ENCODE measurements around the gene PALLD. TPM values are rescaled to one million over a fixed set of nuclear protein-coding genes. Genes with fewer than 3 reads are reported as not detected.

Gene PALLD
- total RNA-seq, 6 experiments from 2014 or later = 7.7 to 81.6 (median 24.8) TPM

- 53% methylated on average over 10 of the region's 10 CpGs for WGBS (ENCODE audit: insufficient coverage, low coverage, low lambda C conversion rate, missing lambda C conversion rate)
- ATAC-seq = peak in 2 of 4 donors; percentile 41 to 70
- intact Hi-C loops (cut with DNase I) = no loop called here
- Histone ChIP-seq H3K9me3 (no peaks in the 10 kb centered on the region), H3K27me3 (no peaks in the 10 kb centered on the region), H3K27ac (no peak overlapping the region), H3K36me3 (no peaks in the 10 kb centered on the region), H3K4me3 (no peak overlapping the region), H3K4me1 (no peaks in the 10 kb centered on the region)
- DNase-seq = no peak
- TF ChIP-seq POLR2A (IDR thresholded peaks at IDR 0.05) = no peak
- TF ChIP-seq CTCF (IDR thresholded peaks at IDR 0.05) = no peak
Measured at GRCh38 chr4:168787801-168788595, 291.1 kb downstream of the PALLD start.

GRCh38 chr4:168790898-168791297 lies 294.0 kb downstream of the PALLD start:
- Histone ChIP-seq H3K36me3 (no peaks in the 10 kb centered on the region), H3K9me3 (no peaks in the 10 kb centered on the region), H3K27me3 (no peaks in the 10 kb centered on the region), H3K4me3 (no peak overlapping the region), H3K4me1 (no peaks in the 10 kb centered on the region), H3K27ac (no peak overlapping the region)
- no peak for TF ChIP-seq CTCF (IDR thresholded peaks at IDR 0.05)
- no peak for TF ChIP-seq POLR2A (IDR thresholded peaks at IDR 0.05)
- intact Hi-C loops (cut with DNase I) = no loop called here
- ATAC-seq (no peak), DNase-seq (no peak)

GRCh38 chr4:168791376-168791775 lies 294.5 kb downstream of the PALLD start:
- Histone ChIP-seq H3K27ac (no peak overlapping the region), H3K4me1 (no peaks in the 10 kb centered on the region), H3K4me3 (no peak overlapping the region), H3K36me3 (no peaks in the 10 kb centered on the region), H3K27me3 (no peaks in the 10 kb centered on the region), H3K9me3 (no peaks in the 10 kb centered on the region)
- DNase-seq (no peak), ATAC-seq (no peak)
- intact Hi-C loops (cut with DNase I) = no loop called here
- 74% methylated on average over 5 of the region's 5 CpGs for WGBS (ENCODE audit: insufficient coverage, low coverage, low lambda C conversion rate, missing lambda C conversion rate)
- TF ChIP-seq CTCF (IDR thresholded peaks at IDR 0.05) = no peak
- no peak for TF ChIP-seq POLR2A (IDR thresholded peaks at IDR 0.05)

GRCh38 chr4:168793542-168793941 lies 296.7 kb downstream of the PALLD start:
- Histone ChIP-seq H3K4me1 (no peaks in the 10 kb centered on the region), H3K27ac (no peak overlapping the region), H3K9me3 (no peaks in the 10 kb centered on the region), H3K4me3 (no peak overlapping the region), H3K27me3 (no peaks in the 10 kb centered on the region), H3K36me3 (no peaks in the 10 kb centered on the region)
- WGBS (ENCODE audit: insufficient coverage, low coverage, low lambda C conversion rate, missing lambda C conversion rate) = 91% methylated on average over 5 of the region's 5 CpGs
- no peak for DNase-seq
- intact Hi-C loops (cut with DNase I) = no loop called here
- no peak for TF ChIP-seq CTCF (IDR thresholded peaks at IDR 0.05)
- no peak for TF ChIP-seq POLR2A (IDR thresholded peaks at IDR 0.05)
- ATAC-seq = no peak

All from right lobe of liver (tissue), 6 donors.